Endothelial cell of umbilical vein (primary cell): ENCODE results near the gene KIFAP3. TPM values are rescaled to one million over a fixed set of nuclear protein-coding genes. Genes with fewer than 3 reads are reported as not detected.

Experiments used
- BruUV-seq: library from RNA; stranded (reverse); fragments of 400-500 nt; replicated peaks from 2 replicates; lab custom pipeline; 2021; lab: Mats Ljungman, UMichigan
- CTCF ChIA-PET: fragments of 300-600, 350-600 bp; sonication (Branson Sonifier 250); formaldehyde crosslinking; loops from one replicate; lab custom pipeline; 2021; ENCODE audit warnings: antibody characterized with exemption, inconsistent platforms; lab: Charles Lee
- POLR2A ChIA-PET: fragments of 300-600, 350-600 bp; sonication (Branson Sonifier 250); formaldehyde crosslinking; loops from one replicate; lab custom pipeline; 2021; ENCODE audit warnings: antibody characterized with exemption, inconsistent platforms; lab: Charles Lee
- DNase-seq: peaks from one replicate; pipeline ENCODE4 v3.0.0-alpha.2; 2011; ENCODE audit warnings: low read depth, low spot score
- FAIRE-seq: peaks from 2 replicates; lab custom pipeline; 2011; peaks lifted over from hg19 to GRCh38; lab: Jason Lieb, UNC
- H2AFZ ChIP-seq: 2 replicates; pipeline ENCODE4 v1.6.0; 2012; ENCODE audit warnings: low read depth, low read length, control low read depth, inconsistent platforms
- H3K27ac ChIP-seq: 2 replicates; pipeline ENCODE4 v1.5.1; 2011; ENCODE audit warnings: low read depth, mild to moderate bottlenecking, control low read depth, low read length, moderate library complexity; ENCODE audit not compliant: insufficient read depth
- H3K27me3 ChIP-seq, 2 experiments: 2 replicates each; pipeline versions ENCODE4 v1.6.0 to v1.6.1; 2011; ENCODE audit warnings: low read length in 2 of 2, mixed read lengths in 1 of 2; ENCODE audit not compliant: control insufficient read depth in 2 of 2, insufficient read depth in 2 of 2
- H3K36me3 ChIP-seq, 2 experiments: 2 replicates in 1 of 2; 3 replicates in 1 of 2; pipeline ENCODE4 v1.5.1; 2011; ENCODE audit warnings: low read length in 2 of 2, mild to moderate bottlenecking in 1 of 2, moderate library complexity in 1 of 2; ENCODE audit not compliant: control insufficient read depth in 2 of 2, insufficient read depth in 2 of 2; ENCODE audit errors: extremely low read depth in 1 of 2
- H3K4me1 ChIP-seq: 3 replicates; pipeline ENCODE4 v1.5.1; 2011; ENCODE audit warnings: mild to moderate bottlenecking, low read length; ENCODE audit not compliant: control insufficient read depth, insufficient read depth; ENCODE audit errors: extremely low read depth
- H3K4me2 ChIP-seq: 2 replicates; pipeline ENCODE4 v1.6.1; 2011; ENCODE audit warnings: low read length, control low read depth, mixed read lengths; ENCODE audit not compliant: insufficient read depth
- H3K4me3 ChIP-seq, 3 experiments: fragments of 200-600 bp in 1 of 3; sonication (generic), shearing (Covaris generic) in 1 of 3; replicated peaks in 1 of 3; 2 replicates each; pipeline ENCODE4 v1.5.1; 2011 to 2016; ENCODE audit warnings: control low read depth in 3 of 3, low read length in 3 of 3, mild to moderate bottlenecking in 2 of 3, inconsistent platforms in 1 of 3, low read depth in 1 of 3, moderate library complexity in 1 of 3; ENCODE audit not compliant: insufficient read depth in 1 of 3
- H3K79me2 ChIP-seq: 2 replicates; pipeline ENCODE4 v1.6.0; 2012; ENCODE audit warnings: low read length, inconsistent platforms; ENCODE audit not compliant: control insufficient read depth, insufficient read depth
- H3K9ac ChIP-seq: replicated peaks from 2 replicates; pipeline ENCODE3; 2011; ENCODE audit warnings: low read length, control low read depth; ENCODE audit not compliant: insufficient read depth; ENCODE audit errors: extremely low read depth
- H3K9me1 ChIP-seq: replicated peaks from 3 replicates; pipeline ENCODE4 v1.6.0; 2011; ENCODE audit warnings: mild to moderate bottlenecking, low read length; ENCODE audit not compliant: control insufficient read depth, insufficient read depth; ENCODE audit errors: extremely low read depth
- H3K9me3 ChIP-seq: replicated peaks from 2 replicates; pipeline ENCODE4 v1.5.1; 2012; ENCODE audit warnings: low read length, inconsistent platforms; ENCODE audit not compliant: control insufficient read depth, insufficient read depth
- H4K20me1 ChIP-seq: replicated peaks from 2 replicates; pipeline ENCODE3; 2011; ENCODE audit warnings: mild to moderate bottlenecking, low read length; ENCODE audit not compliant: control insufficient read depth, insufficient read depth; ENCODE audit errors: extremely low read depth
- MYC ChIP-seq: IDR thresholded peaks from one replicate; pipeline ENCODE4 v1.6.1; 2011; ENCODE audit warnings: mild to moderate bottlenecking, low read depth, low read length
- POLR2A ChIP-seq: IDR thresholded peaks from 2 replicates; pipeline ENCODE4 v1.6.1; 2012; ENCODE audit warnings: low read depth, mild to moderate bottlenecking, control low read depth, low read length
- dilution Hi-C: fragments of 300-500 bp; cut with MboI; formaldehyde crosslinking; loops from one replicate; pipeline ENCODE4 v1.15.0; 2019; ENCODE audit warnings: low sequenced_read_pairs; ENCODE audit not compliant: extremely low pct_ligation_motif_present
- intact Hi-C: fragments of 100-400 bp; cut with micrococcal nuclease; formaldehyde crosslinking; loops from one replicate; pipeline ENCODE4 v1.10.0; 2022
- polyA plus RNA-seq, 4 experiments: library from polyadenylated mRNA; depleted of rRNA in 3 of 4; stranded (reverse) in 3 of 4; unstranded in 1 of 4; fragments of >200 nt; gene quantifications; 2 replicates each; pipeline versions ENCODE4 v1.2.1 to v1.2.3, GENCODE V29; 2011 to 2012; ENCODE audit warnings: missing spikeins in 1 of 4
- total RNA-seq: library from RNA; stranded (reverse); gene quantifications from 2 replicates; pipeline ENCODE4 v1.2.3, GENCODE V29; 2021
- TF ChIP-seq, protein P1 (sequence below), 2 donors: IDR thresholded peaks; 1 replicate in 1 of 2; 2 replicates in 1 of 2; pipeline ENCODE4 v1.5.1; 2011; ENCODE audit warnings: low read length in 2 of 2, mild to moderate bottlenecking in 2 of 2, moderate library complexity in 2 of 2, control low read depth in 1 of 2, inconsistent platforms in 1 of 2, low read depth in 1 of 2; ENCODE audit not compliant: insufficient read depth in 1 of 2; ENCODE audit errors: extremely low read depth in 1 of 2

The KIFAP3 gene
- total and polyA plus RNA-seq, 2 donors (not counting 3 experiments of a cell fraction or from before 2014, with no cell fraction given), result 6.4 to 17.5 TPM

DNA sequence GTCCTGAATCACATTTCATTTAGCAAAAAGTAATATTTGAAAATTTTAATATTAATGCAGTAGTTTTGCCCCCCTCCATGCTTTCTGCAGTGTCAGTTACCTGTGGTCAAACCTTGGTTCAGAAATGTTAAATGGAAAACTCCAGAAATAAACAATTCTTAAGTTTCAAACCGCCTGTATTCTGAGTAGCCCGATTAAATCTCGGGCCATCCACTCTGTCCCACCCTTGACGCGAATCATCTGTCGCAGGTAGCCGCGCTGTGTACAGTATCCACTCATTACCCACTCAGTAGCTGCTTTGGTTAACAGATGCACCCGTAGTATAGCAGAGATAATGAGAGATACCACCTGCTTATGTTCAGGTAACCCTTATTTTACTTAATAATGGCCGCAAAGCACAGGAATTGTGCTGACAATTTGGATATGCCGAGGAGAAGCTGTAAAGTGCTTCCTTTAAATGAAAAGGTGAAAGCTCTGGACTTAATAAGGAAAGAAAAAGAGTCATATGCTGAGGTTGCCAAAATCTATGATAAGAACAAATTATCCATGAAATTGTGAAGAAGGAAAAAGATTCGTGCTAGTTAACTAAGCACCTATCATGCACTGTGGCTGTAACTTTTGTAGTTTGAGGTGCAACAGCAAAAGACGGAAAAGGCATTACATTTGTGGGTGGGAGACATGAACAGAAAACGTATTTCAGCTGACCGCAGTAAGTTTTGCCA is 179.9 kb downstream of the KIFAP3 start:
- Histone ChIP-seq H4K20me1 (no peaks in the 10 kb centered on the region), H3K9ac (peak overlapping the region; percentile 99), H3K27me3 (peaks cover 18 to 26% of the 10 kb centered on the region in 2 experiments), H3K9me1 (no peaks in the 10 kb centered on the region), H2AFZ (peak overlapping the region; percentile 95), H3K79me2 (peaks cover 21% of the 10 kb centered on the region), H3K27ac (peak overlapping the region; percentile 100), H3K9me3 (no peaks in the 10 kb centered on the region), H3K4me1 (peaks cover 16% of the 10 kb centered on the region), H3K4me2 (peak overlapping the region; percentile 91), H3K4me3 (peak overlapping the region; percentile 9 to 86 (median 22)), H3K36me3 (no peaks in the 10 kb centered on the region)
- CTCF ChIA-PET, result interaction anchor here (0.7 to 2.4 kb wide), 5 partner anchors 12 to 795 kb away, joined by 3 to 5 read pairs (median 4); no protein-coding TSS in a partner anchor
- POLR2A ChIA-PET, result no interaction called here
- intact Hi-C loops, result loop anchor here (1.0 to 5.0 kb wide), 5 partner anchors 48 to 787 kb away; partner anchors contain the start of genes ATP1B1, GORAB and KIFAP3
- FAIRE-seq (no peak), DNase-seq (no peak)
- TF ChIP-seq, protein P1, sequence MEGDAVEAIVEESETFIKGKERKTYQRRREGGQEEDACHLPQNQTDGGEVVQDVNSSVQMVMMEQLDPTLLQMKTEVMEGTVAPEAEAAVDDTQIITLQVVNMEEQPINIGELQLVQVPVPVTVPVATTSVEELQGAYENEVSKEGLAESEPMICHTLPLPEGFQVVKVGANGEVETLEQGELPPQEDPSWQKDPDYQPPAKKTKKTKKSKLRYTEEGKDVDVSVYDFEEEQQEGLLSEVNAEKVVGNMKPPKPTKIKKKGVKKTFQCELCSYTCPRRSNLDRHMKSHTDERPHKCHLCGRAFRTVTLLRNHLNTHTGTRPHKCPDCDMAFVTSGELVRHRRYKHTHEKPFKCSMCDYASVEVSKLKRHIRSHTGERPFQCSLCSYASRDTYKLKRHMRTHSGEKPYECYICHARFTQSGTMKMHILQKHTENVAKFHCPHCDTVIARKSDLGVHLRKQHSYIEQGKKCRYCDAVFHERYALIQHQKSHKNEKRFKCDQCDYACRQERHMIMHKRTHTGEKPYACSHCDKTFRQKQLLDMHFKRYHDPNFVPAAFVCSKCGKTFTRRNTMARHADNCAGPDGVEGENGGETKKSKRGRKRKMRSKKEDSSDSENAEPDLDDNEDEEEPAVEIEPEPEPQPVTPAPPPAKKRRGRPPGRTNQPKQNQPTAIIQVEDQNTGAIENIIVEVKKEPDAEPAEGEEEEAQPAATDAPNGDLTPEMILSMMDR (IDR thresholded peaks at IDR 0.05; ENCODE audit: extremely low read depth in 1 of 2, insufficient read depth in 1 of 2, low read depth in 1 of 2, low read length in 2 of 2), result no peak
- peak; percentile 16 for TF ChIP-seq POLR2A
- TF ChIP-seq MYC, result no peak
- dilution Hi-C loops, result no loop called here
- BruUV-seq, result TSS peak; percentile 85
